T-helper 1 cell treated with Interleukin-12 subunit alpha and Interleukin-12 subunit beta and Interleukin-4 antibody, amounts not matched to agents 30 μg/mL and 1 μg/mL, for 36 hours (primary cell): ENCODE data around the gene CPNE7.

Source experiments
- H3K27ac Mint-ChIP-seq: one replicate; pipeline ENCODE4 v1.8.0; 2021; ENCODE audit warnings: mild to moderate bottlenecking, mixed read lengths
- H3K27me3 Mint-ChIP-seq: one replicate; pipeline ENCODE4 v1.8.0; 2021; ENCODE audit warnings: low read depth, mixed read lengths
- H3K36me3 Mint-ChIP-seq: one replicate; pipeline ENCODE4 v1.8.0; 2021; ENCODE audit warnings: low read depth, mixed read lengths
- H3K4me1 Mint-ChIP-seq: one replicate; pipeline ENCODE4 v1.8.0; 2021; ENCODE audit warnings: low read depth, mixed read lengths
- H3K4me3 Mint-ChIP-seq: one replicate; pipeline ENCODE4 v1.8.0; 2021; ENCODE audit warnings: mild to moderate bottlenecking, moderate library complexity, mixed read lengths
- H3K9me3 Mint-ChIP-seq: one replicate; pipeline ENCODE4 v1.8.0; 2021; ENCODE audit warnings: mixed read lengths

The CPNE7 gene

GRCh38 chr16:89545044-89545830 lies 30.3 kb upstream of the CPNE7 start:
- Mint-ChIP-seq H3K9me3 (no peaks in the 10 kb centered on the region), H3K27ac (no peak overlapping the region), H3K4me3 (no peak overlapping the region), H3K27me3 (no peaks in the 10 kb centered on the region), H3K36me3 (peaks cover 11% of the 10 kb centered on the region), H3K4me1 (peaks cover 10% of the 10 kb centered on the region)

GRCh38 chr16:89545831-89546574 lies 29.6 kb upstream of the CPNE7 start:
- H3K27ac Mint-ChIP-seq = no peak overlapping the region
- peaks cover 11% of the 10 kb centered on the region for H3K36me3 Mint-ChIP-seq
- peaks cover 10% of the 10 kb centered on the region for H3K4me1 Mint-ChIP-seq
- no peaks in the 10 kb centered on the region for H3K9me3 Mint-ChIP-seq
- no peak overlapping the region for H3K4me3 Mint-ChIP-seq
- H3K27me3 Mint-ChIP-seq = no peaks in the 10 kb centered on the region

- no peaks in the 10 kb centered on the region for H3K9me3 Mint-ChIP-seq
Measured at GRCh38 chr16:89546781-89547180, 28.8 kb upstream of the CPNE7 start.

GRCh38 chr16:89547291-89547690 lies 28.3 kb upstream of the CPNE7 start:
- Mint-ChIP-seq H3K9me3 (no peaks in the 10 kb centered on the region), H3K4me1 (peaks cover 10% of the 10 kb centered on the region), H3K27me3 (no peaks in the 10 kb centered on the region), H3K36me3 (peaks cover 11% of the 10 kb centered on the region), H3K27ac (no peak overlapping the region), H3K4me3 (no peak overlapping the region)

More at GRCh38 chr16:89546781-89547180, 28.8 kb upstream of the CPNE7 start:
- Mint-ChIP-seq H3K27me3 (no peaks in the 10 kb centered on the region), H3K36me3 (peaks cover 11% of the 10 kb centered on the region), H3K4me1 (peaks cover 10% of the 10 kb centered on the region), H3K4me3 (no peak overlapping the region), H3K27ac (no peak overlapping the region)

- Mint-ChIP-seq H3K9me3 (no peaks in the 10 kb centered on the region), H3K36me3 (peaks cover 13% of the 10 kb centered on the region), H3K27me3 (no peaks in the 10 kb centered on the region), H3K4me3 (no peak overlapping the region), H3K4me1 (peaks cover 10% of the 10 kb centered on the region), H3K27ac (no peak overlapping the region)
Measured at GRCh38 chr16:89547860-89548259, 27.7 kb upstream of the CPNE7 start.

GRCh38 chr16:89548344-89549006 lies 27.1 kb upstream of the CPNE7 start:
- H3K27me3 Mint-ChIP-seq = no peaks in the 10 kb centered on the region
- peaks cover 10% of the 10 kb centered on the region for H3K4me1 Mint-ChIP-seq
- H3K4me3 Mint-ChIP-seq = no peak overlapping the region
- peak overlapping the region; percentile 52 for H3K27ac Mint-ChIP-seq
- no peaks in the 10 kb centered on the region for H3K9me3 Mint-ChIP-seq
- peaks cover 13% of the 10 kb centered on the region for H3K36me3 Mint-ChIP-seq

GRCh38 chr16:89549007-89549700 lies 26.4 kb upstream of the CPNE7 start:
- H3K4me1 Mint-ChIP-seq = peaks cover 10% of the 10 kb centered on the region
- H3K27ac Mint-ChIP-seq = peak overlapping the region; percentile 81
- no peaks in the 10 kb centered on the region for H3K9me3 Mint-ChIP-seq
- H3K36me3 Mint-ChIP-seq = peaks cover 13% of the 10 kb centered on the region
- H3K4me3 Mint-ChIP-seq = peak overlapping the region; percentile 21
- H3K27me3 Mint-ChIP-seq = no peaks in the 10 kb centered on the region

GRCh38 chr16:89550421-89551007 lies 25.0 kb upstream of the CPNE7 start:
- H3K27me3 Mint-ChIP-seq = no peaks in the 10 kb centered on the region
- no peak overlapping the region for H3K4me3 Mint-ChIP-seq
- no peak overlapping the region for H3K27ac Mint-ChIP-seq
- H3K4me1 Mint-ChIP-seq = peaks cover 10% of the 10 kb centered on the region
- peaks cover 13% of the 10 kb centered on the region for H3K36me3 Mint-ChIP-seq
- no peaks in the 10 kb centered on the region for H3K9me3 Mint-ChIP-seq

- Mint-ChIP-seq H3K27me3 (no peaks in the 10 kb centered on the region), H3K9me3 (no peaks in the 10 kb centered on the region), H3K27ac (no peak overlapping the region), H3K4me1 (peaks cover 12% of the 10 kb centered on the region), H3K36me3 (peaks cover 13% of the 10 kb centered on the region), H3K4me3 (no peak overlapping the region)
Measured at GRCh38 chr16:89552329-89552728, 23.2 kb upstream of the CPNE7 start.

GRCh38 chr16:89552913-89553312 lies 22.6 kb upstream of the CPNE7 start:
- no peaks in the 10 kb centered on the region for H3K9me3 Mint-ChIP-seq
- H3K36me3 Mint-ChIP-seq = peaks cover 13% of the 10 kb centered on the region
- H3K27ac Mint-ChIP-seq = no peak overlapping the region

GRCh38 chr16:89553733-89554132 lies 21.8 kb upstream of the CPNE7 start:
- Mint-ChIP-seq H3K4me1 (peaks cover 14% of the 10 kb centered on the region), H3K27ac (no peak overlapping the region), H3K36me3 (peaks cover 8% of the 10 kb centered on the region), H3K4me3 (no peak overlapping the region), H3K27me3 (no peaks in the 10 kb centered on the region), H3K9me3 (no peaks in the 10 kb centered on the region)

More at GRCh38 chr16:89552913-89553312, 22.6 kb upstream of the CPNE7 start:
- no peaks in the 10 kb centered on the region for H3K27me3 Mint-ChIP-seq
- H3K4me3 Mint-ChIP-seq = no peak overlapping the region
- peaks cover 15% of the 10 kb centered on the region for H3K4me1 Mint-ChIP-seq

GRCh38 chr16:89554343-89554742 lies 21.2 kb upstream of the CPNE7 start:
- H3K27me3 Mint-ChIP-seq = no peaks in the 10 kb centered on the region
- peaks cover 8% of the 10 kb centered on the region for H3K4me1 Mint-ChIP-seq
- no peaks in the 10 kb centered on the region for H3K9me3 Mint-ChIP-seq
- no peak overlapping the region for H3K27ac Mint-ChIP-seq
- peaks cover 5% of the 10 kb centered on the region for H3K36me3 Mint-ChIP-seq
- H3K4me3 Mint-ChIP-seq = no peak overlapping the region

- H3K9me3 Mint-ChIP-seq = no peaks in the 10 kb centered on the region
- H3K4me3 Mint-ChIP-seq = no peak overlapping the region
- H3K27me3 Mint-ChIP-seq = no peaks in the 10 kb centered on the region
- H3K27ac Mint-ChIP-seq = no peak overlapping the region
- H3K36me3 Mint-ChIP-seq = peaks cover 4% of the 10 kb centered on the region
- H3K4me1 Mint-ChIP-seq = peaks cover 13% of the 10 kb centered on the region
Measured at GRCh38 chr16:89555265-89555664, 20.3 kb upstream of the CPNE7 start.

GRCh38 chr16:89555780-89556179 lies 19.8 kb upstream of the CPNE7 start:
- Mint-ChIP-seq H3K9me3 (no peaks in the 10 kb centered on the region), H3K4me3 (no peak overlapping the region), H3K36me3 (peaks cover 4% of the 10 kb centered on the region), H3K27me3 (no peaks in the 10 kb centered on the region), H3K27ac (no peak overlapping the region), H3K4me1 (peaks cover 13% of the 10 kb centered on the region)
